GM18511 (cell line): Measurements from ENCODE around the gene CCR7.
"Not testable (repeated sequence)": the region's sequence is repeated elsewhere in the genome, so short reads cannot be mapped to it uniquely, and the experiment has no call there.

Source experiments
- ATAC-seq: cut with Tn5 transposase; IDR thresholded peaks from one replicate; pipeline ENCODE4 v1.9.1; 2021; ENCODE audit warnings: mild to moderate bottlenecking, moderate library complexity; ENCODE audit not compliant: unreplicated experiment

Gene CCR7

DNA sequence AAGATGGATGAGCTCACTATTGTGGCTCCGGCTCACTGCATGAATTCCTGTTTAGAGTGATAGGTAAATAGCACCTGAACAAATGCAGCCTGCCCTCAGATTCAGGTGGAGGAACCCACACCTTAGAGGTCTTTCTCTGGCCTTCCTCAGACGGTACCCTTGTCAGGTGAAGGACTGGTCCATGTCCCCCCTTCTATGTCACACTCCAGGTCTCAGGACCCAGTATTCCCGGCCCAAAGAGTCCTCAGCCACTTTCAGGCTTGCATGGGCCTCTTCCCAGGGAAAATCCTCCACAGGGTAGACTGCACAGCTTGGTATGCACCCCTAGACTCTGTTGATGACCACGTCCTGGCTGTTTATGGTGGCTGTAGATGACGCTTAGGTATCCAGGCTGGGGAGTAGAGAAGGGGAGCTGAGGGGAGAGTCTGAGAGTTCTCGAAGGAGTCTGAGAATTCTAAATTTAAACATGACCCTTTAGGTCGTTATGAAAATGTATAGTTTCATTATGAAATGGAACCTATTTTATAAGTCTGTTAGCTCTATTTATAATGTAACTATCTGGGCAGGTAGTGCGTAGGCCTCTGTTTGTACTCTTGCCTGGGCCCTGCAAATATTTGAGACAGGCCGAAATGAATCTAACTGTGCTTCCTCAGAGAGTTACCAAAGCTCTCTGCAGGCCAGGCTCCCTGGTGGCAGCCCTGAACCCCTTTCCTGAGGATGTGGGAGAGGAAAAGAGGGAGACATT lies 32.5 kb upstream of the CCR7 start:
- ATAC-seq = no peak

DNA sequence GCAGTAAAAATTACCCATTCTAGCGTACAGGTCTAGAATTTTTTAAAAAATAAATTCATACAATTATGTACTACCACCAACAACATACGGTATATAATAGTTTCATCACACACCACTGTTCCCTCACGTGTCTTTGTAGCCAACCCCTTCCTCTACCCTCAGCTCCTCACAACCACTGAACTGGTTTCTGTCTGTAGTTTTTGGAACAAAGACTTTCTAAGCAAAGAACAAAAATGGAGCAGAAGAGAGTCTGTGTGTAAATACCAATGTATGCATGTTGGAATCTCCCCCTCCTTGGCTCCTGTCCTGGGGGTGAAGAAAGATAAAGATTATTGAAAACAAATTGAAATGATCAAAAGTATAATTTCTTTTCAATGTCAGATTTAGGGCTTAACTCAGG lies 31.9 kb upstream of the CCR7 start:
- no peak for ATAC-seq

DNA sequence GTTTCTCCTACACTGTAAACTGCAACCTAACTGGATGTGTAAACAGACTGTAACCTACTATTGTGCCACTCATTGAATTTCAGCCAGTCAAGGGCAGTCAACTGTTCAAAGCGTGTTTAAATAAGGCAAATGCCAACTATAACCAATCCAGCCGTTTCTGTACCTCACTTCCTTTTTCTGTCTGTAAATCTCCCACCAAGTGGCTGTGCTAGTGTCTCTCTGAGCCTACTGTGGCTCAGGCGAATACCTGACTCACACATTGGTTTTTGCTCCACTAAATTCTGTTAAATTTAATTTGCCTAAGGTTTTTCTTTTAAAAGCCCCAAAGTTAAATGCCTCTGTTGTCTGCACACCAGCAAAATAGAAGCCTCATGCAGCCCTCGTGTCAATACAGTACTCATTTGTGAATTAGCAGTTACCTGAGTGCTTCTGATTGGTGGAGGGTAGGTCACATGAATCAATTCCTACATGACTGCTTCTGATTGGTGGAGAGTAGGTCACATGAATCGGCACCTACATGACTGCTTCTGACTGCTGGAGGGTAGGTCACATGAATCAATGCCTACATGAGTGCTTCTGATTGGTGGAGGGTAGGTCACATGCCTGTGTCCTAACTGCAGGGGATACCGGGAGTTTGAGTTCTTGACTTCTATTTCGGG lies 31.1 kb upstream of the CCR7 start:
- ATAC-seq = no peak

DNA sequence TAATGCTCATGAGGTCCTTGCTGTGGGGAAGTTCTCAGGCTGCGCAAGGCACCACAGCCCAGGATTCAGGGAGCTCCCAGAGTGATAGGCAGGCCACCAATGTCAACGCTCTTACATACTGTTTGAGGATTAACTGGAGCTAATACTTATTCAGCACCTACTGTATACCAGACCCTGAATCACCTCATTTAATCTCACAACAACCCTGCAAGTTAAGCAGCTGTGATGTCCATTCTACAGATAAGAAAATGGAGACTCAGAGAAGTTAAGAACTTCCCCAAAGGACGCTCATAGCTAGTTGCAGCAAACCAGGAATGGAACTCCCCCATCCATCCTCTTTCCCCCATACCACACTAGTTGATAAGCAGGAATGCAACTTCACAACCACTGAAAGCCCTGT lies 25.5 kb upstream of the CCR7 start:
- no peak for ATAC-seq

DNA sequence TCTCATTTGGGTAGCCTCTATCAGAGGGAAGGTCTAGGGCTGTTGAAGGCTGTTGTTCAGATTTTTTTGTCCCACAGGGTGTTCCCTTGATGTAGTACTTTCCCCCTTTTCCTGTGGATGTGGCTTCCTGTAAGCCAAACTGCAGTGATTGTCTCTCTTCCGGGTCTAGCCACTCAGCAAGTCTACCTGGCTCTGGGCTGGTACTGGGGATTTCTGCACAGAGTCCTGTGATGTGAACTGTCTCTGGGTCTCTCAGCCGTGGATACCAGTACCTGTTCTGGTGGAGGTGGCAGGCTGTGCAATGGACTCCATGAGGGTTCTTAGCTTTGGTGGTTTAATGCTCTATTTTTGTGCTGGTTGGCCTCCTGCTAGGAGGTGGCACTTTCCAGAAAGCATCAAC lies 23.3 kb upstream of the CCR7 start:
- no peak for ATAC-seq

DNA sequence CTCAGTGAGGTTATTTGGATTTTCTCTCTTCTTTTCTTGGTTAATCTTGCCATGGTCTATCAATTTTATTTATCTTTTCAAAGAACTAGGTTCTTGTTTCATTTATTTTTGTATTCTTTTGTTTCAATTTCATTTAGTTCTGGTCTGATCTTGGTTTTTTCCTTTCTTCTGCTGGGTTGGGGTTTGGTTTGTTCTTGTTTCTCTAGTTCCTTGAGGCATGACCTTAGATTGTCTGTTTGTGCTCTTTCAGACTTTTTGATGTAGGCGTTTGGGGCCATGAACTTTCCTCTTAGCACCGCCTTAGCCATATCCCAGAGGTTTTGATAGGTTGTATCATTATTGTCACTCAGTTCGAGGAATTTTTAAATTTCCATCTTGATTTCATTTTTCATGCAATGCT lies 21.0 kb upstream of the CCR7 start:
- not testable (repeated sequence) for ATAC-seq

DNA sequence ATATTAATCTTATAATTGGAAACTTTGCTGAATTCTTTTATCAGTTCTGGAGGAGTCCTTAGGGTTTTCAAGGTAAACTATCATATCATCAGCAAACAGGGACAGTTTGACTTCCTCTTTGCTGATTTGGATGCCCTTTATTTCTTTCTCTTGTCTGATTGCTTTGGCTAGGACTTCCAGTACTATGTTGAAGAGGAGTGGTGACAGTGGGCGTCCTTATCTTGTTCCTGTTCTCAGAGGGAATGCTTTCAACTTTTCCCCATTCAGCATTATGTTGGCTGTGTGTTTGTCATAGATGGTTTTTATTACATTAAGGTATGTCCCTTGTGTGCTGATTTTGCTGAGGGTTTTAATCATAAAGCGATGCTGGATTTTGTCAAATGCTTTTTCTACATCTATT lies 19.7 kb upstream of the CCR7 start:
- ATAC-seq = not testable (repeated sequence)

DNA sequence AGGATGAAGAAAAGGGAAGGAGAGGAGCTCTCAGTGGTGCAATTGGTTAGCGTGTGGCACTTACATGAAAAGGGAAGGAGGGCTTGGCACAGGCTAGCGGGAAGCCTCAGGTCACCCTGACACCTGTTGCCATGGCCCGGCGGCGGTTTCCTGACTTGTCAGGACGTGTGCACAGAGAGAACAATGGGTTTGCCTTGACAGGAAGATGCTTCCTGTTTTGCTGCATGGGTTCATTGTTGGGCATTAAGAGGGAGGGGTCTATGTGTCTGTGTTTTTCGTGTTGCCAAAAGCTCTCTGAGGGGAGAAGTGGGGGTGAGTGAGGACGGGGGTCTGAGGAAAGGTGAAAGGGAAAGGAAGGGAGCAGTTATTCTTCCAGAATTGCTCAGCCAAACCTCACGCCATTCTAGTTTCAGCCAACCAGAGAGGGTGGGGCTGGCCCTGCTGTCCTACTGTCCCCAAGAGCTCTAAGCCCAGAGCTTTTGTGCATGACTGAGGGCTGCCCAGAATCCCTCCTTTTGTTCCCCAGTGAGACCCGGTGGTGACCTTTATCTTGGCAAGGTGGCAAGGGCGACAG lies 17.1 kb upstream of the CCR7 start:
- ATAC-seq = peak; percentile 90

DNA sequence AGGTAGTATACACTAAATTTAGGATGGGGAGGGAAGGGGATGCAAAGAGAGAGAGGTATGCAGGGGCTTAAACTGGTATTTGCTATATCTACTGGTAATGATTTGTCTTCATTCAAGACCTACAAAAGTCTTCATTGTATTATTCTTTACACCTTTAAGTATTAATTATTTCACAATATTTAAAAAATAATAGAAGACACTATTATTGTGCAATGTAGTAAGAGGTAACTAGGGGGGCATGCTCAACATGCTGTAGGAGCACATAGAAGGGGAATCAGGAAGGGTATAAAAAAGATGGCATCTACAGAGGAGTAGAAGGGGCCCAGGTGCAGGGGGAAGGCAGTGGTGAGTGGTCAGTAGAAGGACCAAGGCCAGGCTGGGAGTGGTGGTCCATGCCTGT lies 14.9 kb upstream of the CCR7 start:
- ATAC-seq = no peak

DNA sequence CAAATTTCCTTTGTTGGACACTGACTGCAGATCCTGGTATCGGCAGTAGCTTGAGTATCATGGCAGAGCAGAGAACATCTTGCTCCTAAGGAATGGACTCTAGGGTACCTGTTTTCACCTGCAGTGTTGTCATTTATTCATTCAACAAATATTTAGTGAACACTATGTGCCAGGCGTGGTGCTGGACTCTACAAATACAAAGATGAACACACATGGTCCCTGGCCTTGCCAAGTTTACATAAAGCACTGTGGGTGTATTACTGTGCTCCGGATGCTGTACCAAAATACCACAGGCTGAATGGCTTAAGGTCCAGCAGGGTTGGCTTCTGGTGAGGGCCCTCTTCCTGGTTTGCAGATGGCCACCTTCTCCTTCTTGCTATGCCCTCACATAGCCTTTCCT lies 14.2 kb upstream of the CCR7 start:
- ATAC-seq = no peak

DNA sequence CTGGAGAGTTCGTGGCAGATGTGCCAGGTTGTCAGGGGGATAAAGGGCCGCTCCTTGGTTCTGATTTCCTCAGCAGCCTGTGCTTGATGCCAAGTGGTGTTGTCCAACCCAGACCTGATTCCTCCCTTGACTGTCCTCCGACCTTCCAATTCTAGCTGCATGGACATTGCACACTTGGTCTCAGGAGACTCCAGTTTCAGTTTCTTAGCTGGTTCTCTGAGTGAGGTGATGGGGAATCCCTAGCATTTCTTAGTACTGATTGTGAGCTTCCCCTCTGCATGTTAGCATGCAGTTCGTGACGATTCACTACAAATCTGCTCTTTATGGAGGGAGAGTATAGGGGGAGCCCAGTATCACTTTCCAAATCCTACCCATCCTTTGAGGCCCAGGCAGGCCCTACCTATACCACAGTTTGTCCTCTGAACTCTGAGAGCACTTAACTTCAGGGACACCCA lies 12.4 kb upstream of the CCR7 start:
- ATAC-seq = no peak

DNA sequence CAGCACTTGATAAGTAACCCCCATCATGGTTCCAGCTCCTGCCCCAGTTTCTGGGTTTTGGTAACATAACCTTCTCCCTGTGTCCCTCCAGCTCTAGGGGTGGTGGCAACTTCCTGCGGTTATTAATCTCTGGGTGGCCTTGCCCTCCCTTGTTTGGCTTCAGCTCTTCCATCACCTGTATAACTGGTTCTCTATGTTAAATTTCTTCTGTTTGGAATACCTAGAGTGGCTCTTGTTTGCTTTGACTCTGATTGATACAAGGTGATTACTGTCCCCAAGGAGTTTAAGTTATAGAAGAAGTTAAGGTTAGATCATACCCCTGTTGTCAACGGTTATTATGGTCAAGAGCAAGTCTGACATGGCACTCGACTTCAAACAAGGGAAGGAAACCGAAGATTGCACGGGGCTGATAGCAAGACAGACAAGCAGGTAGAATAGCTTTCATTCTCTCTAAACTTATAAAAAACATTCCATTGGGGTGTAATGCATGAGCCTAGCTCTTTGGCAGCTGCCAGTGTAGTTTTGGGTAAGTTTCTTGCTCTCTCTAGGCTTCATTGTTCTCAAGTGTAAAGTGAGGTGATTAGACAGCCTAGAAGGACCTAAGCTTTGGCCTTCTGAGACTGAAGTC lies 11.0 kb upstream of the CCR7 start:
- ATAC-seq = no peak

DNA sequence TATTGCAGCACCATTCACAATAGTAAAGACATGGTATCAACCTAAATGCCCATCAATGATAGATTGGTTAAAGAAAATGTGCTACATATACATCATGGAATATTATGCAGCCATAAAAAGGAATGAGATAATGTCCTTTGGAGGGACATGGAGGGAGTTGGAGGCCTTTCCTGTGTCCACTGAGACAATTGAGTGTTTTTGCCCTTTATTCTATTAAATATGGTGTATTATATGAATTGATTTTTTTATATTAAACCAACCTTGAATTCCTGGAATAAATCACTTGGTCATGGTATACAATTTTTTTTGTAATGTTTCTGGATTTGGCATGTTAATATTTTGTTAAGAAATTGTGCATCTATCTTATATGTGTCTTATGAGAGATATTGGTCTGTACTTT lies 9.0 kb upstream of the CCR7 start:
- no peak for ATAC-seq

DNA sequence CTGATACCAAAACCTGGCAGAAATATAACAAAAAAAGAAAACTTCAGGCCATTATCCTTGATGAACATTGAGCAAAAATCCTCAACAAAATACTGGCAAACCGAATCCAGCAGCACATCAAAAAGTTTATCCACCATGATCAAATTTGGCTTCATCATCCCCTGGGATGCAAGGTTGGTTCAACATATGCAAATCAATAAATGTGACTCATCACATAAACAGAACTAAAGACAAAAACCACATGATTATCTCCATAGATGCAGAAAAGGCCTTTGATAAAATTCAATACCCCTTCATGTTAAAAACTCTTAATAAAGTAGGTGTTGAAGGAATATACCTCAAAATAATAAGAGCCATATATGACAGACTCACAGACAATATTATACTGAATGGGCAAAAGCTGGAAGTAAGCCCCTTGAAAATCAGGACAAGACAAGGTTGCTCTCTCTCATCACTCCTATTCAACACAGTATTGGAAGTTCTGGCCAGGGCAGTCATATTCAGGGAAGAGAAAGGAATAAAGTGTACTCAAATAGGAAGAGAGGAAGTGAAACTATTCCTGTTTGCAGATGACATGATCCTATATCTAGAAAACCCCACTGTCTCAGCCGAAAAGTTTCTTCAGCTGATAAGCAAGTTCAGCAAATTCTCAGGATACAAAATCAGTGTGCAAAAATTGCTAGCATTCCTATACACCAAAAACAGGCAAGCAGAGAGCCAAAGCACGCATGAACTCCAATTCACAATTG lies 7.1 kb upstream of the CCR7 start:
- ATAC-seq = not testable (repeated sequence)

DNA sequence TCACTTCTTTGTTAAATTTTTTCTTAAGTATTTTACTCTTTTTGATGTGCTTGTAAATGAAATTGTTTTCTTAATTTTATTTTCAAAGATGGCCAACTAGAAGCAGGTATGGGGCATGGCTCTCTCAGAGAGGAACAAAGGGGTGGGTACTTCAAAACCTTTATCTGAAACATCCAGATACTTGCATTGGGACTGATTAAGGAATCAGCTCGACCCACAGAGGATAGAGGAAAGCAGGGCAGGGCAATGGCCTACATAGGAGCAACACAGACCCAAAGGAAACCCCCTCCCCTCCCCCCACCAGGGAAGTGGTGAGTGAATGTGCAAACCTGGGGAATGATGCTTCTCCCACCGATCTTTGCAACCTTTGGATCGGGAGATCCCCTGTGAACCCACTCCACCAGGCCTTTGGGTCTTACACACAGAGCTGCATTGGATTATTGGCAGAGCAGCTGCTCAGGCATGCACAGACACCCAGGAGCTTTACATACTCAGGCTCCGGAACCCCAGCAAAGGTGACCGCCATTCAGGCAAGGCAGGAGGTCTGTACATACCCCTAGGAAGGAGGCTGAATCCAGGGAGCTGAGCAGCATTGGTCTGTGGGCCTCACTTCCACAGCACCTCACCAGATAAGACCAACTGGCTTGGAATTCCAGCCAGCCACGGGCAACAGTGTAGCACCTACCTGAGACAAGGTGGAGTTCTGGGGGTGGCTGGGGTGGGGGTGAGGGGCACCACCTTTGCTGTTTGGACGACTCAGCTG lies 3.0 kb upstream of the CCR7 start:
- ATAC-seq = no peak

DNA sequence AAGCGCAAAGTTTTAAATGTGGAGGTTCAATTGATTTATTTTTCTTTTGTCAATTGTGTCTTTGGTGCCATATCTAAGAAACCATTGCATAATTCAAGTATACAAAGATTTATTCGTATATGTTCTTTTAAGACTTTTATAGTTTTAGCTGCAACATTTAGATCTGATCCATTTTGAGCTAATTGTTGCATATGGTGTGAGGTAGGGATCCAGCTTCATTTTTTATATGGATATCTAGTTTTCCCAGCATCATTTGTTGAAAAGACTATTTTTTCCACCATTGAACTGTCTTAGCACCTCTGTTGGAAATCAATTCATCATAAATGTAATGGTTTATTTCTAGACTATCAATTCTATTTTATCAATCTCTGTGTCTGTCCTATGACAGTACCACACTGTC lies 2.1 kb upstream of the CCR7 start:
- ATAC-seq = no peak

DNA sequence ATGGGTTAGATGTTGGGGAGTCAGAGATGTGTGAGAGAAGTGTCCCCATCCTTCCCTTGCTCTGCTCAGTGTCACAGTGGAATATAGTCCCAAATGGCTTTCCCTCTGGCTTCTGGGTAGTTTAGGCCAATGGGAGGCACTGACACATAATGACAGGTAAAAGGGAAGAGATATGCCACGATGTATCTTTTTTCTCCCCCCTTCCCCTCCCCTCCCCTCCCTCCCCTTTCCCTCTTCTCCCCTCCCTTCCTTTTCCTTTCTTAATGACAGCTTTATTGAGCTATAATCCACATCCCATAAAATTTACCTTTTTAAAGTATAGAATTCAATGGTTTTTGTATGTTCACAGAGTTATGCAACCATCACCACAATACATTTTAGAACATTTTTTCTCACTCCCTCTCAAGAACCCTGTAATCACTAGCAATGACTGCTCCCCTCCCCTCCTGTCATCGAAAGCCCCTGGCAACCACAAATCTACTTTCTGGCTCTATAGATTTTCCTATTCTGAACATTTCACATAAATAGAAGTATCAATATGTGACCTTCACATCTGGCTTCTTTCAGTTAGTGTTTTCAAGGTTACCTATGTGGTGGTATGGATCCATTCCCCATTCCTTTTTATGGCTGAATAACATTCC lies 617 bp upstream of the CCR7 start:
- no peak for ATAC-seq

DNA sequence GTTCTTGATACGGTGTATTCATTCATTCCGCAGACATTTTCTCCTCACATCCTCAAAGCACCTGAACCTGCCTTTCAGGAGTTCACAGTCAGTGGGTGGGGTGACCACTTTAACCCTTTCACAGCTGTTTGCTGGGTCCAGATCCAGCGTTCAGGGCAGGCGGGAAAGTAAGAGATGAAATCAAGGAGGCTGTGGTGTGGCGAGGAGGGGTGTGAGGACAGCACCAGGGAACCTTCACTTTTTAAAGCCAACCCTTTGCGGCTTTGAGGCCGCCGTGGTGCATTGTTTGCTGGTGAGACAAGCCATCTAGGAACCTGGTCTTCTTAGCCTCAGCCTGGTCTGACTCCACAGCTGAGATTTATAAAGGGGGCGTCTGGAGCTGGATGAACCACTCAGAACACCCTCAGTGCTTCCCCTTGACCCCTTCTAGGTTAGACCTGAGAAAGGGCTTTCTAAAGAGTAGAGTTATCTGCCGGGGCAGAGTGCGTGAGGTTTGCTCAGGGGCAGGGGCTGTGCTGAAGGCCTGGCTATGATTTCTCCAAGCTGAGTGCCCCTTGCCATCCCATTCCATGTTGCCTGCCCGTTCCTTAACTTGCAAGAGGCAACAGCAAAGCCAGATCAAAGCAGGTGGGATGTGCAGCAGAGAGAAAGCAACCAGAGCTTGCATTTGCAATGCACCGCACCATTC lies 933 bp downstream of the CCR7 start:
- ATAC-seq = no peak
